Breast epithelium (tissue), 4 donors: Measurements from ENCODE around the gene RPS15A. TPM values are rescaled to one million over a fixed set of nuclear protein-coding genes. Genes with fewer than 3 reads are reported as not detected.
A peak's percentile ranks its signal among the peaks of the same experiment; 100 is the strongest.
"Not testable (repeated sequence)": the region's sequence is repeated elsewhere in the genome, so short reads cannot be mapped to it uniquely, and the experiment has no call there.

Experiments used
- DNase-seq, 2 donors: peaks; one replicate each; pipeline ENCODE4 v3.0.0-alpha.2; 2019; ENCODE audit warnings: low spot score in 2 of 2
- H3K27ac ChIP-seq, 2 donors: fragments of 200-600 bp; sonication (generic) in 1 of 2; one replicate each; pipeline ENCODE4 v1.5.1; 2016 to 2019; ENCODE audit warnings: mild to moderate bottlenecking in 1 of 2
- H3K27me3 ChIP-seq, 2 donors: fragments of 200-600 bp; sonication (generic) in 1 of 2; one replicate each; pipeline versions ENCODE4 v1.5.1 to v1.6.0; 2017 to 2019; ENCODE audit warnings: control low read depth in 1 of 2, mild to moderate bottlenecking in 1 of 2
- H3K36me3 ChIP-seq: fragments of 200-600 bp; one replicate; pipeline ENCODE4 v1.5.1; 2019
- H3K4me1 ChIP-seq, 2 donors: fragments of 200-600 bp; sonication (generic); one replicate each; pipeline ENCODE4 v1.5.1; 2016 to 2019; ENCODE audit warnings: control low read depth in 1 of 2
- H3K4me3 ChIP-seq, 3 donors: fragments of 200-600 bp; sonication (generic); 1 replicate in 2 of 3; 2 replicates in 1 of 3; pipeline ENCODE4 v1.5.1; 2016 to 2019; ENCODE audit warnings: mild to moderate bottlenecking in 3 of 3, moderate library complexity in 2 of 3
- H3K9me3 ChIP-seq, 2 donors: fragments of 200-600 bp; sonication (generic) in 1 of 2; one replicate each; pipeline ENCODE4 v1.5.1; 2016 to 2019; ENCODE audit warnings: control low read depth in 1 of 2
- CTCF ChIP-seq, 3 donors: fragments of 450-650 bp; IDR thresholded peaks; one replicate each; pipeline ENCODE4 v1.5.1; 2016 to 2017; ENCODE audit warnings: antibody characterized with exemption in 3 of 3, mild to moderate bottlenecking in 3 of 3, moderate library complexity in 3 of 3
- intact Hi-C: fragments of 100-400 bp; cut with DNase I; formaldehyde crosslinking; loops from one replicate; pipeline ENCODE4 v1.15.1; 2023; ENCODE audit warnings: low total_unique reads
- total RNA-seq, 3 donors: library from RNA; depleted of rRNA; stranded (reverse); fragments of >200 nt; gene quantifications; one replicate each; pipeline ENCODE4 v1.1.0, GENCODE V29; 2016

The RPS15A gene
- total RNA-seq, 3 donors from 2014 or later, result 2,031 to 3,077 (median 2,955) TPM

DNA sequence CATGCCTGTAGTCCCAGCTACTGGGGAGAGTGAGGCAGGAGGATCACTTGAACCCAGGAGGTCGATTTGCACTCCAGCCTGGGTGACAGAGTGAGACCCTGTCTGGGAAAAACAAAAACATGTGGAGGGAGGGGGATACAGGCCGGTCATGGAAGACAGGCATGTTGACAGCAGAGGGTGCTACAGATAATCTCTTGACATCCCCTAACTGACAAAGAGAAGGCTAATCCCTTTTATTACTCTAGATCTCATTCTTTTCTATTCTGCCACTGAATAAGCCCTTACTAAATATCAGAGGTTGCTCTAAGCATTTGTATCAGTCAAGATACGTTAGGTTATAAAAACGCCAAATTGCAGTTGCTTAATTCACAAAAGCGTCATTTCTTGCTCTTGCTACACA, 13.8 kb downstream of the RPS15A start:
- DNase-seq, H3K9me3 ChIP-seq, H3K36me3 ChIP-seq, H3K4me3 ChIP-seq, H3K4me1 ChIP-seq, H3K27ac ChIP-seq, intact Hi-C loops, H3K27me3 ChIP-seq: not testable (repeated sequence)

GRCh38 chr16:18774651-18775050, 15.5 kb downstream of the RPS15A start:
- H3K27ac ChIP-seq, intact Hi-C loops, H3K36me3 ChIP-seq, H3K4me3 ChIP-seq, H3K9me3 ChIP-seq, DNase-seq, H3K27me3 ChIP-seq, H3K4me1 ChIP-seq: not testable (repeated sequence)

DNA sequence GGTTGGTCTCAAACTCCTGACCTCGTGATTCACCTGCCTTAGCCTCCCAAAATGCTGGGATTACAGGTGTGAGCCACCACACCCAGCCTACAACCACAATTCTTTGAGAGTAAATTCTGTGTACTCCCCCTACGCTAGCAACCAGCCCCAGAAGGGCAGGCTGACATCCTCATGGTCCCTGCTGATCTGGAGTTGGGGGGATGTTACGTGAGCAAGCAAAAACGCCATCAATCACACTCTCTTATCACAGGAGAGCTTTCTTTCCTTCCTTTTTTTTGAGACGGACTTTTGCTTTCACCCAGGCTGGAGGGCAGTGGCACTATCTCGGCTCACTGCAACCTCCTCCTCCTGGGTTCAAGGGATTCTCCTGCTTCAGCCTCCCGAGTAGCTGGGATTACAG, 18.0 kb downstream of the RPS15A start:
- H3K36me3 ChIP-seq, DNase-seq, H3K27me3 ChIP-seq, intact Hi-C loops, H3K27ac ChIP-seq, H3K4me1 ChIP-seq, H3K9me3 ChIP-seq, H3K4me3 ChIP-seq: not testable (repeated sequence)

DNA sequence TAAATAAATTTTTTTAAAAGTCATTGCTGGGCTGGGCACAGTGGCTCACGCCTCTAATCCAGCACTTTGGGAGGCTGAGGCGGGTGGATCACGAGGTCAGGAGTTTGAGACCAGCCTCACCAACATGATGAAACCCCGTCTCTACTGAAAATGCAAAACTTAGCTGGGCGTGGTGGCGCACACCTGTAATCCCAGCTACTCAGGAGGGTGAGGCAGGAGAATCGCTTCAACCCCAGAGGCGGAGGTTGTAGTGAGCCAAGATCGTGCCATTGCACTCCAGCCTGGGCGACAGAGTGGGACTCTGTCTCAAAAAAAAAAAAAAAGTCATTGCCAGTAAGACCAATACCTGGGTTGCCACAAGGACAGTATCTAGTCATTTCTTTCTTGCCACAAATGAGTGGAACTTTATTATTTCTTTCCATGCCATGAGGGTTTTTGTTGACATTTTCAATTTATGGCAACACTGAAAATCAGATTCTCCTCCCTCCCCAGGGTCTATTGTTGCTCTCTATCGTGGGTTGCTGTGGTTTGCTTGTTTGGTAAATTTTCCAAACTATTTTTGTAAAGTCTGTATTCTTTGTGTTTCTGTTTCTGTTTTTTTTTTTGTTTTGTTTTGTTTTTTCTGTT, 19.7 kb downstream of the RPS15A start:
- H3K9me3 ChIP-seq, intact Hi-C loops, H3K4me1 ChIP-seq, H3K4me3 ChIP-seq, H3K36me3 ChIP-seq, H3K27me3 ChIP-seq, H3K27ac ChIP-seq, DNase-seq: not testable (repeated sequence)

- H3K27me3 ChIP-seq, H3K27ac ChIP-seq, H3K36me3 ChIP-seq, H3K4me1 ChIP-seq, H3K4me3 ChIP-seq, H3K9me3 ChIP-seq, DNase-seq, intact Hi-C loops: not testable (repeated sequence)
These were observed 22.9 kb downstream of the RPS15A start for GRCh38 chr16:18767217-18767616.

DNA sequence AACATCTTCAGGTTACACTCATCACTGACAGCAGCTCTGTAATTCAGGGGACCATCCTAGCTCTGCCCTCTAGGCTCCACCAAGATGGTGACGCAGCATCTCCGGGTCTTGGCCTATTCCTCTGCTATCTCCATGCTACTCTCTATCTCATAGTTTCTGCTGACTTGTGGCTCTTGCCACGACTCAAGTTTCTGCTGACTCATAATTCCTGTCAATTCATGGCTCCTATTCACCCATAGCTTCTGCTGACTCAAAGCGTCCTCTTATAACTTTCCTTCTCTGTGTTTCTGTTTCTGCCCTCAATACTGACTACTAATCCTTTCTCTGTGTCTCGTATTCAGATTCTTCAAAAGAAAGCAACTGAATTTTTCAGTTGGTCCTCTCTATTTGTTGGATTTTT, 27.4 kb downstream of the RPS15A start:
- H3K27me3 ChIP-seq, DNase-seq, H3K4me1 ChIP-seq, H3K4me3 ChIP-seq, H3K36me3 ChIP-seq, H3K9me3 ChIP-seq, intact Hi-C loops, H3K27ac ChIP-seq: not testable (repeated sequence)

DNA sequence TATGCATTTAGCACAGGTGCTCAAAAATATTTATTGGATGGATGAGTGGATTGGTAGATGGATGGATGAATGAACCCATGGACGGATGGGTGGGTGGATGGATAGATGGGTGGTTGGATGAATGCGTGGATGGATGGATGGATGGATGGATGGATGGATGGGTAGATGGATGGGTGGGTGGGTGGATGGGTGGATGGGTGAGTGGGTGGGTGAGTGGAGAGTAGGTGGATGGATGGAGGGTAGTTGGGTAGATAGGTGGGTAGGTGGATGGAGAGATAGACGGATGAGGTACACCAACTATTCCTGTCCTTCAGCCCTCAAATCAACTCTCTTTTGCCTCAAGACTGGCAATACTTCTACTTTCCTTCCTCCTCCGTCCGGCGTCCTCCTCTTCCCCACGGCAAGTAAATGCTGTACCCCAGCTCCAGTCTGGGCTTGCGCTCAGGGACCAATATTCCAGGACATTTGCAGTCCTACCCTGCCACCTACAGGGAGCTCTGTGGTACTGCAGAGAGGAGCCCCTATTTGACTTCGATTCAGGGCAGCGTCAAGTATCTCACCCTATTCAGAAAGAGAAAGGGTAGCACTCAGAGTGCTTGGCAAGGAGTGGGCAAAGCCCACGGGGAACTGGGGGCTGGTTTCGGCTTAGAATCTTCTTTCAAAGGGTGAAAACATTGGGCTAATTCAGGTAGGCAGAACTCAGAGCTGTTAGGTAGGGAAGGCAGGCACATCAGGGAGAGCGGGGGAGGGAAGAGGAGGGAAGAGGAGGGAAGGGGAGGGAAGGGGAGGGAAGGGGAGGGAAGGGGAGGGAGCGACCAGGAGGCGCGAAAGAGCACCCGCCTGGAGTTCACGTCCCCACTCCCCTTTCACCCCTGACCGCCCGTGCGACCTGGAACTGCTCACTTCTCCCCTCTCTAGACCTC, 30.3 kb downstream of the RPS15A start:
- H3K9me3 ChIP-seq, H3K4me3 ChIP-seq, H3K27ac ChIP-seq, H3K4me1 ChIP-seq, H3K27me3 ChIP-seq, intact Hi-C loops, H3K36me3 ChIP-seq: not testable (repeated sequence)
- peak in 2 of 3 donors; percentile 34 to 64 for TF ChIP-seq CTCF (IDR thresholded peaks at IDR 0.05)
- DNase-seq, result peak in 1 of 2 donors; percentile 26

DNA sequence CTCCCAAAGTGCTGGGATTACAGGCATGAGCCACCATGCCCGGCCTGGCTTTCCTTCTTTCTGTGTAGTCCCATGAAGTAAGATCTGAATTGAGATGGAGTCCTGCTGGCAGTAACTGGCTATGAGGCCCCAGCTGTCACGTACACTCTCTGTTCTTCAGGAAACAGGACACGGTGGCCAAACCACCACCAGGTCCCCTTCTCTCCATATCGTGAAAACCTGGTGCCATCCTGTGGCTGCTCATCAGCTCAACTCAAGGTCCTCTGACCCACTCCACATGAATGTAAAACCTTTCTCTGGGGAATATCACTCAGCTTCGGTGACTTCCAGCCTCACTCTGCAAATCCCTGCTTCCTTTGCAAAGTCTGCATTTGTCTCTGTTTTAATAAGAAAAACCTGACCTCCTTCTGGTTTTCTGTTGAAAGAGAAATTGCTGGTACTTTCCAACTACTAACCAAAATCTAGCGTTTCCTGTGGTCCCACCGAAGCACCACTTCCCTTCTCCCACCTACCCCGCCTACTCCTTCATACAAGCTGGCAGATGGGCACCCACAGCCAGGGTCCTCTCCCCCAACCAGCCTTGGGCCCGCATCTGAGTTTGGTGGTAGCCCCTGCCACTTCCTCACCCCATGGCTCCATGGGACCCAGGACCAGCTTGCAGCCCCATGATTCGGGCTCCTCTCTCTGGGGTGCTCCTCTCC, 32.0 kb downstream of the RPS15A start:
- H3K27me3 ChIP-seq, DNase-seq, intact Hi-C loops, H3K36me3 ChIP-seq, H3K4me3 ChIP-seq, H3K9me3 ChIP-seq, H3K4me1 ChIP-seq, H3K27ac ChIP-seq: not testable (repeated sequence)

DNA sequence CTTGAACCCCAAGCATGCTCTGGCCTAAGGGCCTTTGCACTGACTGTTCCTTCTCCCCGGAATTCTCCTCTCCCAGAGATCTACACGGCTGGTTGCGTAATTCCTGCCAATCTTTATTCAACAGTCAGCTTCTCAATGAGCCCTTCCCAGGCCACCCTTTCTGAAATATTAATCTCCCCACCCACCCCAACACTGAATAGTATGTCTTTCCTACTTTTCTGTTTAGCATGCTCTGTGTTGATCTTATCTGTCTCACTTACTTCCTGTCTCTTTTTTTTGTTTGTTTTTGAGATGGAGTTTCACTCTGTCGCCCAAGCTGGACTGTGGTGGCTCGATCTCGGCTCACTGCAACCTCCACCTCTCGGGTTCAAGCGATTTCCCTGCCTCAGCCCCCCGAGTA, 33.5 kb downstream of the RPS15A start:
- H3K27me3 ChIP-seq, H3K4me1 ChIP-seq, H3K36me3 ChIP-seq, H3K4me3 ChIP-seq, intact Hi-C loops, H3K9me3 ChIP-seq, DNase-seq, H3K27ac ChIP-seq: not testable (repeated sequence)

DNA sequence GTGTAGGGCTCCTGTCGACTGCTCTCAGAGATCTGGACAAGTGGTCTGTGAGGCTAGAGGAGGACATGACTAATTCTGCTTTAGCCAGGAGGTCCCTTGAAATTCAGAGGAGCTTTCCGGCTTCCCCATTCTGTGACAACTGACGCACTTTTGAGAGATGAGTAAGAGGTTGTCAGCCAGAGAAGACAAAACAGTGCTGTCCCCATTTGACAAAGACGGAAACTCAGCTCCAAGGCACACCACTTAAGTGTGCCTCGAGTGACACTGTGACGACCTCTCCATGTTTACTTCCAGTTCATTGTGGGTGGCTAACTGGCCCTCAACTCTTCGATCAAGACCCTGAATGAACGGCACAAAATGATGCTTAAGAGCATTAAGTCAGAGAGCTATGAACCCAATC, 47.3 kb downstream of the RPS15A start:
- H3K9me3 ChIP-seq, H3K4me1 ChIP-seq, H3K27me3 ChIP-seq, H3K4me3 ChIP-seq, DNase-seq, intact Hi-C loops, H3K27ac ChIP-seq, H3K36me3 ChIP-seq: not testable (repeated sequence)

DNA sequence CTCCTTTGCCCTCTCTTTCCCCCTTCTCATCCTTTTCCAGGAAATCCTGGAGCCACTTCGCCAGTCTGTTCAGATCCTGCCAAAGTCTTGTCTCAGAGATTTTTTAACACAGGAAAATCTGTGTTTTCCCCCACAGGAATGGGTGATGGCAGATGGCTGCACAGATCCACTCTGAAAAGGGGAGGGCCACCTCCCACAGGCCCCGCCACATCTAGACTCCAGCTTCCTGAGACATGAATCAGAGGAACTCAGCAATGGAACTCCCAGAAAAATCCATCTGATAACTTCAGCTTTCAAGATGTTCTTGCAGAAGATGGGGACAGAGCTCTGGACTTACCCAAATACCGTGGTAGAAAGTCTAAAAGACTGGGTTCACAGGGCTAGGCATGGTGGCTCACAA, 50.1 kb downstream of the RPS15A start:
- H3K4me3 ChIP-seq, H3K36me3 ChIP-seq, H3K9me3 ChIP-seq, H3K27me3 ChIP-seq, H3K27ac ChIP-seq, DNase-seq, intact Hi-C loops, H3K4me1 ChIP-seq: not testable (repeated sequence)

DNA sequence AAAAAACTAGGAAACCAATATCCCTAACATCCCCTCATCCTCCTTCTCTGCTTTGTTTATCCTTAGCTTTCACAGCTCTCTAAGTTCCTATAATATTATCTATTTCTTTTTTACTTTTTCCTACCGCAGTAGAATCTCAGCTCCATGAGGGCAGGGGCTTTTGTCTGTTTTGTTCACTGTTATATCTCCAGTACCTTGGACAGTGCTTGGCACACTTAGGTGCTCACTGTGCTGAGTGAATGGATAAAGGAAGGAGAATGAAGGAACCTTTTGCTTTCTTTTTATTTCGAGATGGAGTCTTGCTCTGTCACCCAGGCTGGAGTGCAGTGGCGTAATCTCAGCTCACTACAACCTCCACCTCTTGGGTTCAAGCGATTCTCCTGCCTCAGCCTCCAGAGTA, 51.4 kb downstream of the RPS15A start:
- intact Hi-C loops, H3K9me3 ChIP-seq, H3K4me1 ChIP-seq, H3K27me3 ChIP-seq, DNase-seq, H3K27ac ChIP-seq, H3K4me3 ChIP-seq, H3K36me3 ChIP-seq: not testable (repeated sequence)
